Ovary (tissue), 9 donors: ENCODE results near the gene THADA. TPM values are rescaled to one million over a fixed set of nuclear protein-coding genes. Genes with fewer than 3 reads are reported as not detected.
A peak's percentile ranks its signal among the peaks of the same experiment; 100 is the strongest.

Experiments
- DNase-seq, 5 donors: peaks; one replicate each; pipeline ENCODE4 v3.0.0-alpha.2; 2019 to 2020
- H3K27ac ChIP-seq, 2 donors: fragments of 200-600 bp; one replicate each; pipeline versions ENCODE4 v1.5.1 to v1.8.0; 2019 to 2022
- H3K27me3 ChIP-seq: fragments of 200-600 bp; one replicate; pipeline ENCODE4 v1.8.0; 2022
- H3K36me3 ChIP-seq: fragments of 200-600 bp; sonication (generic); one replicate; pipeline ENCODE4 v1.5.1; 2019
- H3K4me1 ChIP-seq: one replicate; pipeline ENCODE4 v1.8.1; 2013; ENCODE audit warnings: mild to moderate bottlenecking, moderate library complexity; ENCODE audit not compliant: insufficient read depth
- H3K4me3 ChIP-seq: fragments of 200-600 bp; sonication (generic); one replicate; pipeline ENCODE4 v1.5.1; 2017
- H3K9me3 ChIP-seq, 2 donors: fragments of 200-600 bp in 1 of 2; sonication (generic) in 1 of 2; one replicate each; pipeline versions ENCODE4 v1.5.1 to v1.8.1; 2013 to 2019; ENCODE audit warnings: mild to moderate bottlenecking in 1 of 2, moderate library complexity in 1 of 2
- CTCF ChIP-seq, 3 donors: fragments of 450-650 bp in 2 of 3; fragments of 200-600 bp in 1 of 3; IDR thresholded peaks; one replicate each; pipeline versions ENCODE4 v1.5.1 to v1.8.0; 2016 to 2022; ENCODE audit warnings: antibody characterized with exemption in 3 of 3, mild to moderate bottlenecking in 1 of 3
- EP300 ChIP-seq: sonication (generic); formaldehyde crosslinking; IDR thresholded peaks from one replicate; pipeline ENCODE4 v1.6.1; 2017; ENCODE audit warnings: antibody characterized with exemption
- POLR2A ChIP-seq: fragments of 450-650 bp; IDR thresholded peaks from one replicate; pipeline ENCODE4 v1.6.1; 2017; ENCODE audit warnings: antibody characterized with exemption, mild to moderate bottlenecking, moderate library complexity
- WGBS, 3 donors: extraction: QIAGEN DNeasy Blood & Tissue Kit in 1 of 3; methylation state at CpG; one replicate each; pipeline versions ENCODE4 v1.1.5 to v1.1.7; 2013 to 2017; 5-methylcytosine and 5-hydroxymethylcytosine counted together
- intact Hi-C, 4 donors: fragments of 100-400 bp; cut with DNase I; formaldehyde crosslinking; loops; one replicate each; pipeline versions ENCODE4 v1.11.0 to v1.15.1; 2022 to 2023
- polyA plus RNA-seq, 2 donors: library from polyadenylated mRNA; stranded (reverse); fragments of 200-250 nt in 1 of 2; fragments of 350-450 nt in 1 of 2; fragmentation: Illumina TruSeq in 1 of 2; extraction: RNeasy Lipid Tissue Mini Kit (QIAGEN cat#74804) in 1 of 2; gene quantifications; one replicate each; pipeline ENCODE4 v1.2.3, GENCODE V29; 2013 to 2014
- total RNA-seq, 7 donors: library from RNA; depleted of rRNA in 2 of 7; stranded (reverse); fragments of >200 nt in 2 of 7; fragmentation: NEBNext Ultra II Directional in 3 of 7; extraction: Animal tissue kit (Norgen Biotek cat#: 25700) in 3 of 7; gene quantifications; one replicate each; pipeline versions ENCODE4 v1.1.0 to v1.2.4, GENCODE V29; 2016 to 2023
- donor health status: DM: no; HTN: no; CAD: no; lungs with moderate emphysema.
- donor health status: DM: no; HTN: no; CAD: no.
- donor health status: Bipolar disorder and iron deficiency.
- donor health status: DM: yes; HTN: yes; CAD: no.
- donor health status: DM: no; HTN: no; CAD: no.
- donor health status: DM: yes; HTN: yes; CAD: no.

Gene THADA
- total and polyA plus RNA-seq, 9 donors = 14.0 to 46.8 (median 28.6) TPM

- Histone ChIP-seq H3K4me1 (peaks cover 16% of the 10 kb centered on the region), H3K4me3 (peak overlapping the region; percentile 77), H3K9me3 (no peaks in the 10 kb centered on the region), H3K27ac (peak overlapping the region; percentile 90 to 92), H3K27me3 (no peaks in the 10 kb centered on the region), H3K36me3 (no peaks in the 10 kb centered on the region)
- 0 to 1% (median 1%) methylated on average over 67 to 74 of the region's 74 CpGs for WGBS, 3 donors
- intact Hi-C loops = loop anchor here (5.0 to 10.0 kb wide), 13 partner anchors 80 to 397 kb away; no protein-coding TSS in a partner anchor
- DNase-seq = peak in 4 of 5 donors; percentile 46 to 66 (median 55)
- no peak for TF ChIP-seq EP300
- no peak for TF ChIP-seq POLR2A
- TF ChIP-seq CTCF (IDR thresholded peaks at IDR 0.05) = no peak
These were observed 371.2 kb downstream of the THADA start for GRCh38 chr2:43224571-43225092.

GRCh38 chr2:43224131-43224570, 371.7 kb downstream of the THADA start:
- H3K36me3 ChIP-seq = no peaks in the 10 kb centered on the region
- no peaks in the 10 kb centered on the region for H3K27me3 ChIP-seq
- no peaks in the 10 kb centered on the region for H3K9me3 ChIP-seq
- DNase-seq = peak; percentile 60 to 76 (median 76)
- intact Hi-C loops = loop anchor here in 2 of 4 donors (5.0 to 10.0 kb wide), 6 partner anchors 81 to 369 kb away; no protein-coding TSS in a partner anchor
- 0 to 1% (median 1%) methylated on average over 31 to 41 of the region's 41 CpGs for WGBS, 3 donors
- TF ChIP-seq CTCF (IDR thresholded peaks at IDR 0.05) (peak in 1 of 3 donors; percentile 14), EP300 (no peak), POLR2A (no peak)
- peak overlapping the region; percentile 77 for H3K4me3 ChIP-seq
- H3K4me1 ChIP-seq = peaks cover 21% of the 10 kb centered on the region
- H3K27ac ChIP-seq = peak overlapping the region; percentile 90 to 92

- TF ChIP-seq POLR2A (no peak), CTCF (IDR thresholded peaks at IDR 0.05) (no peak), EP300 (no peak)
- Histone ChIP-seq H3K4me1 (peaks cover 26% of the 10 kb centered on the region), H3K27me3 (no peaks in the 10 kb centered on the region), H3K4me3 (peak overlapping the region; percentile 77), H3K27ac (peak overlapping the region; percentile 90 to 92), H3K36me3 (no peaks in the 10 kb centered on the region), H3K9me3 (no peaks in the 10 kb centered on the region)
- DNase-seq = no peak
- 3 to 4% (median 3%) methylated on average over 4 of the region's 4 CpGs for WGBS, 3 donors
- intact Hi-C loops = loop anchor here in 2 of 4 donors (5.0 to 10.0 kb wide), 6 partner anchors 81 to 369 kb away; no protein-coding TSS in a partner anchor
These were observed 372.3 kb downstream of the THADA start for GRCh38 chr2:43223521-43224001.

- Histone ChIP-seq H3K4me3 (peak overlapping the region; percentile 77), H3K4me1 (peaks cover 23% of the 10 kb centered on the region), H3K27me3 (no peaks in the 10 kb centered on the region), H3K36me3 (no peaks in the 10 kb centered on the region), H3K9me3 (no peaks in the 10 kb centered on the region), H3K27ac (peak overlapping the region in 1 of 2 donors; percentile 90)
- intact Hi-C loops = loop anchor here in 2 of 4 donors (5.0 to 10.0 kb wide), 6 partner anchors 82 to 368 kb away; no protein-coding TSS in a partner anchor
- DNase-seq = no peak
- TF ChIP-seq EP300 (no peak), POLR2A (no peak), CTCF (IDR thresholded peaks at IDR 0.05) (no peak)
- WGBS, 3 donors = 2 to 3% (median 3%) methylated on average over 8 of the region's 8 CpGs
These were observed 373.1 kb downstream of the THADA start for GRCh38 chr2:43222475-43223309.
